Measurements from ENCODE around the gene COA8.
"Not testable (repeated sequence)": the region's sequence is repeated elsewhere in the genome, so short reads cannot be mapped to it uniquely, and the experiment has no call there.

Gene COA8, protein sequence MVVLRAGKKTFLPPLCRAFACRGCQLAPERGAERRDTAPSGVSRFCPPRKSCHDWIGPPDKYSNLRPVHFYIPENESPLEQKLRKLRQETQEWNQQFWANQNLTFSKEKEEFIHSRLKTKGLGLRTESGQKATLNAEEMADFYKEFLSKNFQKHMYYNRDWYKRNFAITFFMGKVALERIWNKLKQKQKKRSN

DNA sequence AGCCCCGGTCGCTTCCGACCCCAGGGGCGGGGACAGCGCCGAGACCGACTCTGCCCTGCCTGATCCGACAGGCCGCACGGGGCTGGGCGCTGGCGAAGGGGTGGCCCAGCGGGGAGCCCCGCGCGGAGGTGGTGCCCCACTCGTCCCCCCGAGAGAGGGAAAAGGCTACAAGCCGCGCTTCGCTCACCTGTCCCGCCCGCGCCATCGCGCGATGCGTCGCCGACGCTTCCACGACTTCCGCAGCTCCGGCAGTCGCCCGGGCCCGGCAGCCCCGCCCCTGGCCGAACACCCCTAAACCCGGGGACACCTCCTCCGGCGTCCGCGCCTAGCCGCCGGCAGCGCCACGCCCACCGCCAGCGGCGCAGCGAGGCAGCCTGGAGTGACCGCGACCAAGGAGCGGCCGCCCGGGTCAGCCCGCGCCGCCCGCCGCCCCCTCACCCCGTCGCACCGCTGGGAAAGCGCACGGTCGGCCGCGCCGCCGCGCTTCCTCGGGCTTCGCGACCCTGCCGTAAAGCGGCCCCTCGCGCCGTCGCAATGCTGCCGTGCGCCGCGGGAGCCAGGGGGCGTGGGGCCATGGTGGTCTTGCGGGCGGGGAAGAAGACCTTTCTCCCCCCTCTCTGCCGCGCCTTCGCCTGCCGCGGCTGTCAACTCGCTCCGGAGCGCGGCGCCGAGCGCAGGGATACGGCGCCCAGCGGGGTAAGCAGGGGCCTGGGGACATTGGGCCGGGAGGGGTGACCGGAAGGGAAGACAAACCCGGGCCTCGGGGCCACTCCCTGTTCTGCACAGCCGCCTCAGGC lies at the start of gene COA8, which contains the start of gene BAG5:
COA8 (plus strand) TSS at position 532 of the 797 bp plus-strand sequence; CDS start at position 574, 42 bp downstream.
BAG5 (minus strand) TSS at position 229 of the 797 bp plus-strand sequence. CDS start 1,493 bp downstream, outside the sequence.
- peak; percentile 82 for DNase-seq

DNA sequence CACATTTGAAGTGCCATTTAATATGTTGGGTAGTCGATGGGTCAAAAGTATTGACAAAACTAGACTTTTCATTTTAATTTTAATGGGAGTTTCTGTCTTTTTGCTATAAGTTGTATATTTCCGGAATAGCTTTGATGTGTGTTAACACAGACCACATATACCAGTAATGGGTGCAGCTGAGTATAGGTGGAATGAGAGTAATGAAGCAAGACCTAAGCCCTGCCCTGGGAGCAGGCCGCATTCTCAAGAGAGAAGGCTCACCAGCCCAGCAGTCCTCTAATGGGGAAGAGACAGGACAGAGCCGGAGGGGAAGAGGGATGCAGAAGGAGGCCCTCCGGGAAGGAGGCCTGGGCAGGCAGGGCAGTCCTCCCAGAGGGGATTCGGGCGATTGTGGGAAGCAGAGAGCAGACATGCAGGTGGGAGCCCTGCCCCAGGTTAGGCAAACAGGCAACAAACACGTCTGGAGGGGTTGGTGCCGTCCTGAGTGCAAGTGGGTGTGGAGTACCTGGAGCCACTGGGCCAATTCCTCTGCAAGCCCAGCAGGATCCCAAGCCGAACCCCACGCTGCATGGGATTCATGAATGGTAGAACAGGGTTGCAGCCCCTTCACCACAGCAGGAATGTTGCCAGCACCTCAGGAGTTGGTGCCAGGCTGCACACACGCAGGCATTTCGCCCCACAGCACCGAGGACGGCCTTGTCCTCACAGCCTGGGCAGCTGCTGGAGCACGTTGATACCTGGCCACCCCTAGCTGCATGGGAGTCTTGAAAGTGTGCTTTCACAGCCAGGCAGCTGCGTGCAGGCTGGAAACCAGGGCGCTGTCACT lies 48.0 kb upstream of the COA8 start:
- DNase-seq = no peak

DNA sequence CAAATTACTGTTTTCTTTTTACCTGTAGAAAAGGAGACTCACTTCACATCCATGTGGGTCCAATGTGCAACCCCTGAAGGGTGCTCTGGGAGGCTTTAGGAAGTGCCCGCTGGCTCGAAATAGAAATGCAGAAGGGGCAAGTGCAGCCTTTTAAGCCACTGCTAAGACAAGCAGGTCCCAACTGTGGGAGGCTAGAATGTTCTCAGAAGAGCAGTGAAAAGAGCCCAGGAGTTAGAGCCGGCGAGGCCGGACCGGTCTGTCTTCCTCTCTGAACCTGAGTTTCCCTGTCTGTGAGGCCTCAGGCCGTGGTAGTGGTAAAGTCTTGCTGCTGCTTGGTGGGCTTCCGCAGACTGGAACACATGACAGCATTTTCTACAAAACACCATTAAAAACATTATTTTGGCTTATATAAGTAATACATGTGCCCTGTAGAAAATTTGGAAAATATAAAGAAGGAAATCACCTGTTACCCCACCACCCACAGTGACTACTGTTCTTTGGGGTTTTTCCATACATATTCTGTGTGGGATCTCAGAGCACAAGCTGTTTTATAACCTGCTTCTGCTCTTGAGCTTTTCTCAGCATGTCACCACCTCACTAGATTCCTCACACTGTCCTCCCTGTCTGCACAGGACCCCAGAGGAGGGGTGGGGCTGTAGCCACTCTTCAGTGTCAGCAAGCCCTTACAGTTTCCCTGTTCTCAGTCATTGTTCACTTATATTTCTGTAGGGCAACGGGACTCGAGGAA lies 46.2 kb upstream of the COA8 start:
- no peak for DNase-seq

DNA sequence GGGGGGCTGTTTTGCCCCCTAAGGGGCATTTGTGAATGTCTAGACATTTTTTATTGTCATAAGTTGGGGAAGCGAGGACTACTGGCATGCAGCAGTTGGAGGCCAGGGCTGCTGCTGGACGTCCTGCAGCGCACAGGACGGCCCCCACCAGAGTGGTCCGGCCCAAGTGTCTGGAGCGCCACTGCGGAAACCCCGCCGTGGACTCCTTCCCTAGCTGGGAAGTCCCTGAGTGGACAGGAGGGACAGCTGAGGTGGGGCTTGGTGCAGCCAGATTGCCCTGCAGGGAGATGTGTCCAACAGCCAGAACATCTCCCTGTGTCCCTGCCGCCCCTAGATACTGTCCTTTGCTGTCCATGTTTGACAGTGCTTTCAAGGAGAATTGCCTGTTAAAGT lies 45.6 kb upstream of the COA8 start:
- DNase-seq = no peak

DNA sequence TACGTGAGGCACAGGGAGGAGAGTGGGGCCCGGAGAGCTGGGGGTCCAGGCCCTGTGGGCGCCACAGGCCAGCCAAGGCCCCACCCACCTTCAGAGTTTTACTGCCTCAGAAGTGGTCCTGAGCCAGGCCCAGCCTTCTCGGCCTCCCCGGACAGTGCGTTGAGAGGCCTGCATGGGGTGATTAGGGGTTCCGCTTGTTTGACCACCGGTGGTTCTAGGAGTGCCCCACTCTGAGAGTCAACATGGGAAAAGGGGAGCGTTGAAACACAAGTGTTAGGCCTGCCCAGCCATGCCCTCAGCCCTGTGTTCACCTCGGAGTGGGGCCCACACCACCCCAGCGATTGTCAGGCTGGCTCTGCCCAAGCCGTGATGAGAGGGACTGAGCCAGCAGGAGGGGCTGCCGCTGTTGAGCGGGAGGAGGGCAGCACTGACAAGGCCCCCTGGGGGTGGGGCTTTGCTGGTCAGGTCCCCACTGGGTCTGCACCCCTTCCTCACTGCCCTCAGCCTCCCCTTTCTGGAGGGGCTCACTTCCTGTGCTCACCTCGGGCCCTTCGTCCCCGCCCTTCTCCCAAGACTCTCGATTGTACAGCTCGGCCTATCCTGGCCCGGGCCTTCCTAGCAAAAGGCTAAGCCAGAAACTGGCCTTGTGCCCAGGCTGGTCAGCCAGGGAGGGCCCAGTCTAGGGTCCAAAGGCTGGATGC lies 44.9 kb upstream of the COA8 start:
- DNase-seq = no peak

DNA sequence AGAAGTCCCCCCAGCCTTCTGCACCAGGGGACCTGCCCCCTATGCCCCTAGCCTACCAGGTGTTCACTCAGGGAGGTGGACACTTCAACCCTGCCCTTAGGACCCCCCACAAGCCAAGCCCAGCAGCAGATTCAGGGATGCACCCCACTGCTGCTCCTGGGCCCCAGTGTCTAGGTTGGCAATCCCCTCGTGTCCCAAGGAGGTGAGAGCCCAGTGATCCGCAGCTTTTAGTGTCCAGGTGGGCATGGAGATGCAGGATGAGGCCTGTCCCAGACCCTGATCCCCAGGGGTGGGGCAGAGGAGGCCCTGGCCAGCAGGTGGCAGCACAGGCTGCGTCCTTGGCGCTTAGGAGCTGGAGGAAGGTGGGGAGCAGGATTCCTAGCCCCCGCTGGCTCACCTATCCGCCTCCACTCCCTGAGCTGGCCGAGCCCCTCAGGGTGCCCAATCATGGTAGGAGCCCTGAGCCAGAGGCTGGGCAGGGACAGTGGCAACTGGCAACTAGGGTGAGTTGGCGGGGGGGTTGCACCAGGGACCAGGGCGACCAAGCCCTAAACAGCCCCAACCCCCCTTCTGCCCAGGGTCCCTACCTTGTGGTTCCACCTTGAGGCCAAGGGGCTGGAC lies 44.2 kb upstream of the COA8 start:
- peak; percentile 46 for DNase-seq

DNA sequence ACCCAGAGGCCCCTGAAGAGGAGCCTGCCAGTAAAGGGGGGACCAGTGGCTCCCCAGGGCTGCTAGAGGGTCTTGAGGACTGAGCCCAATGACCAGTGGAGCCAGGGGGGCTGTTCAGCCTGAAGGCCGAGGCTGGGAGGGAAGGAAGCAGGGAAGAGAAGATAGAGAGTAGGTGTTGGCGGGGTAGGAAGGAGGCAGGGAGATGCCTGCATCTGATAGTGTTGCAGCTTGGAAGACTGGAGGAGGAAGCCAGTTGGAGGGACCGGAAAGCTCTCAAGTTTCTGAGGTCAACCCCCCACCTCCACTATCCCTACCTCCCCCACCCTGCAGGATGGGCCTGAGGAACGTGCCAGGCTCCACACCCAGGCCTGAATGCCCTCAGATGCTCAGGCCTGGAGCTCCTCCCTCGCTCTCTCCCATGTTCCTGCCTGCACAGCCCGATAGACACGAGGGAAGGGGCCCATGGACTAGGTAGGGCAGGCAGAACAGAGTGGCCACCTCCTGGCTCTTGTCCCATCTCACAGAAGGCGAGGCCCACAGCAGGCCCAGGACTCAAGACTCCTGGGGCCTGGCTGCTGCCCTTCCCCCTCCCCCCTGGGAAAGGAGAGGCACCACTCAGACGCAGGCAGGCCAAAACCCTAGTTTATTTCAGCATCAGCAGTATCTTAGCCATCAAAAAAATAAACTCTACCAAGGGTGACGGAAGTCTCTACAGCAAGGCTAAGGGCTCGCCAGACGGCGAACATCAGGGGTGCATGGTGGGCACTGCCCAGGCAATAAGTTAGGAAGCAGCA lies 43.5 kb upstream of the COA8 start:
- DNase-seq = no peak

DNA sequence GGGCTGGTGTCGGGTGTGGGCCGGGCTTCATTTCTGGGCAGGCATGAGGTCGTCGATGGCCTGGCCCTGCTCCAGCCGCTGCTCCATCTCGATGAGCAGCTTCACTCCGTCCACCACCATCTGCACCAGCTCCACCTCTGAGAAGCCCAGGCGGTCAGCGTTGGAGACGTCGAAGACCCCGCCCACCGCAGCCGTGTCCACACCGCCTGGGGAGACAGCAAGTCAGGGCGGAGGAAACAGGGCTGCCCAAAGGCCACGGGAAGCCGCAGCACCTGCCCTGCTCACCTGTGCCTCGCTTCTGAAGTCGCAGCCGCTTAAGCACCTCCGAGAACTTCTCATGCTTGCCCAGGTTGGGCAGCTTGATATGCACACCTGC lies 42.9 kb upstream of the COA8 start:
- DNase-seq = no peak

DNA sequence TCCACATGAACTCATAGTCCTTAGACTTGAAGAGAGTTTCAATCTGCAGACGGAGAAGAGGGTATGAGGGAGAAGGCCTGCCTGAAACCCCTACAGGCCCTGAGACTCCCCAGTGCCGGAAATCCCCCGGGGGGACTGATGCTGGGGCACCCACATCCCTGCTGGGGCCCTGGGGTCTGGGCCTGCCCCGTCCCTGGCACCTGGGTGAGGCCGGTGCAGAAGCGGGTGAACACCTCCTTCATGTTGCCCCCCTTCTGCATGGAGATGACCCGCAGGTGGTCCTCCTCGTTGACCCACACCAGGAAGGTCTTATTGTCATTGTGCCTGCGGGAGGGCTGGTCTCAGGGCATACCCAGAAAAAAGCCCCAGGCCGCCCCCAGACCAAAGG lies 42.5 kb upstream of the COA8 start:
- DNase-seq = no peak

DNA sequence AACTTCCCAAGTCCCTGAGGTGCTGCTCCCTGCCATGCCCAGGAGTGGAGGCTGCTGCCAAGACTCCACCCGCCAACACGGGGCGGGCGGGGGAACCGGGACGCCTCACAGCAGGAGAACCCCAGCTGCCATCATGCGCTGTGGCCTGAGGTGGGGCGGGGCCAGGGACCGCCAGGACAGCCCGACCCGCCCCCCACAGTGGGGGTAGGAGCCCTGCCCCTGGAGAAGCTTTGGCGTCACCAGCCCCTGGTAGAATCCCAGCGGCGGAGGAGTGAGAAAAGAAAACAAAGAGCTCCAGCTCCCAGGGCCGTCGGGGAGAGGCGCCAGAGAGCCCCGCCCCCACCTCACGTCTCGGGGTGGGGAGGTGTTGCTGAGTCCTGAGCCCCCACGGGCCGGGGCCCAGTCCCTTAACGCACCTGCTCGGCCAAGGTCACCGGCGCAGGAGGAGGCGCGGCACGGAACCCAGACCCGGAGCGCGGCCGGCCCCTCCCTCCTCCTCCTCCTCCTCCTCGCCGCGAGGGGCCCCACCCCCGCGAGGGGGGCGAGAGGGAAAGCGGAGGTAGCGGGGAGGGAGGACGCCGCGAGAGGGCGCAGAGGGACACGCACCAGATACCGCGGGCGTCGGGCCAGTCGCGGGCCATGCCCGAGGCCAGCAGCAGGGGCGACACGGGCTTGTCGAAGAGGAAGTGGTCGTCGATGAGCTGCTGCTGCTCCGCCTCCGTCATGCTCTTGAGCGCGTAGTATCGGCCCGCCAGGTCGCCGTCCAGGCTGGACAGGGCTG lies 41.9 kb upstream of the COA8 start:
- peak; percentile 78 for DNase-seq

DNA sequence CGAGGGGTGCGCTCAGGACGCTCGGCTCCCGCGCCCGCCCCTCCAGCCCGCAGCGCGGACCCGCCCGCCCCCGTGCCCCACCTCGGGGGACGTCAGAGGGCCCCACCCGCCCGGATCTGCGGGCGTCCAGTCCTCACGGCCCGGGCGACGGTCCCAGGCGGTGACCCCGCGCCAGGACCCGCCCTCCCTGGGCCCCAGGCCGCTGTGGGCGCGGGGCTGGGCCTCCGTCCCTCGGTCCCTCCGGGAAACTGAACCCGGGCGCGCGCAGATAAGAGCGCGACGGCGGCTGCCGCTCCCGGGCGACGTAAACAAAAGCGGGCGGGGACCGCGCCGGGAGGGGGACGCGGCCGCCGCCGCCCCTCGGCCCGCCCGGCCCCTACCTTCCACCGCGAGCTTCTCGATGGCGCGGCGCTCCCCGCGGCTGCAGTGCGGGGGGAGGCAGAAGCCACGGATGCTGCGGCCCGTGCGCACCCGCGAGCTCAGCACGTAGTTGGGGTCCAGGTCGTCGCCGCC lies 41.3 kb upstream of the COA8 start:
- no peak for DNase-seq

DNA sequence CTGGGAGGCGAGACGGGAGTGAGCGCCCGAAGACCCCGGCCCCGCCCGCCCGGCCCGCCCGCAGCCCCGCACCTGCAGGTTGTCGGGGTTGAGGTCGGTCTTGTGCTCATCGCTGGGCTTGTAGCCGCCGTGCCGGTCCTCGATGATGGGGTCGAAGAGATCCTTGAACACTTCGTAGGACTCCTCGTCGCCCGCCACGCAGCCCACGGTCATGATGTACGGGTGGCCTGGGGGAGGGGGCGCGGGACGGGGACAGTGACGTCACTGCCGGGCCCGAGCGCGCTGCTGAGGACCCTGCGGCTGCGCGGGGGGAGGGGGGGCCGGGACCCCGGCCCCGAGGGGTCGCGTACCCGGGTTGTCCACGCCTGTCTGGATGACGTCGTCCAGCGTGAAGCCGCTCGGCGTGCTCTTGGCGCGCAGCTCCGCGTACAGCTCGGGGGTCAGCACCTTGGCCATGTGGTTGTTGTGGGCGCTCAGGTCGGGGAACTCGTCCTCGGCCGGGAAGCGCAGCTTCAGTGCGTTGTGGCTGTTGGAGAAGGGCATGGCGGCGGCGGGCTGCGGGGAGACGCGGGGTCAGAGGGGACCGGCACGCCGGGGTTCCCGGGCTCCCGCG lies 40.7 kb upstream of the COA8 start:
- DNase-seq = no peak

DNA sequence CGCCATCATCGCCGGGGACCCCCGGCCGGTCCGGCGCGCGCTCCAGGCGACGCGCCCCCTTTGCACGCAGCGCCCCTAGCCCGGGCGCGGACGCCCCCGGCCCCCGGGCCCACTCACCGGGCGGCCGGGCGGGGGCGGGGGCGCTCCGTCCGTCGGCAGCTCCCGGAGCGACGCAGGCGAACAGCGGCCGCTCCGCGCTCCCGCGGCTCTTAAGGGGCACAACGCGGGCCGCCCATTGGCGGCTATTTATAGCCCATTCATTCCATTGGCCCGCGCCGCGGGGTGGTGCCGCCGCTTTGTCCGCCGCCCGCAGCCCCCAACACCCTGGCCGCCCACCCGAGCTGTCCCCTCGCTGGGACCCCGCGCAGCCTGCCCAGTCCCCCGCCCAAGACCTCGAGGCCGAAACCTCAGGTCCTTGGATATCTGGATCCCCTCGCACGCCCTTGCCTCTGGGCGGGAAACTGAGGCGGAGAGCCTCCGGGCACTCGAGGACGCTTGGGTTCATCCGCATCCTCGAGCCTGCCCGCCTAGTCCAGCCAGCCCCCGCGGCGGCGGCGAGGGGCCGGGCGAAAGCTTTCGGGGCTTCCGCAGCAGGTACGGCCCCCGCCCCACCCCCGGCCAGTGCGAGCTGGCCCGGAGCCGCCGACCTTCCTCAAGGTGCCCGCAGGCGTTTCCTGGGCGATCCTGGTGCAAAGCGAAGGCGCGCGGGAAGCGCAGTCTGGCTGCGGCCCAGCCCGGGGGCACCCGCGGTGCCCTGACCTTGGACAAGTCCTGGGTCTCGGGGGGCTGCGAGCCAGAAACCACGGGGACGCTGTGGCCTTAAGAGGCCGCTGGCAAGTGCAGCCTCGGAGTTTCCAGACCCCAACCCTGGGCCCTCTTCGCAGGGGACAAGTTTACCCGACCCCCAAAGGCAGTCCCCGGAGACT lies 39.8 kb upstream of the COA8 start, which contains the start of gene CKB:
CKB (minus strand) TSS at position 182 of the 926 bp plus-strand sequence. CDS start 337 bp downstream, outside the sequence.
- peak; percentile 20 for DNase-seq

DNA sequence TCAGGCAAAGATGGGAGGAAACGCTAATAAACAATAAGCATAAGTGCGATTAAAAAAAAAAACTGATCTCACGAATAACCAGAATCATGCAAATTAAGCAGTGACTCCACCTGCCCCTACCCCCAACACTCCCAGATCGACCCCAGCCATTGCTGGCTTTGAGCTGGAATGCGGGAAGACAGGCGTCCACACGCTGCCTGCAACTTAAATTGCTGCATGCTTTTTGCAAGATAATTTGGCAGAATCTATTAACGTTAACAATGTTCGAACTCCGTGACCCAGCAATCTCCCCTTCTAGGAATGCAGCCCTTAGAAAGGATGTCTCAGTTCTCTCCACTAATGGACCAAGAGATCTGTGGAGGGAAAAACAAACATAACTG lies 39.2 kb upstream of the COA8 start:
- DNase-seq = no peak

DNA sequence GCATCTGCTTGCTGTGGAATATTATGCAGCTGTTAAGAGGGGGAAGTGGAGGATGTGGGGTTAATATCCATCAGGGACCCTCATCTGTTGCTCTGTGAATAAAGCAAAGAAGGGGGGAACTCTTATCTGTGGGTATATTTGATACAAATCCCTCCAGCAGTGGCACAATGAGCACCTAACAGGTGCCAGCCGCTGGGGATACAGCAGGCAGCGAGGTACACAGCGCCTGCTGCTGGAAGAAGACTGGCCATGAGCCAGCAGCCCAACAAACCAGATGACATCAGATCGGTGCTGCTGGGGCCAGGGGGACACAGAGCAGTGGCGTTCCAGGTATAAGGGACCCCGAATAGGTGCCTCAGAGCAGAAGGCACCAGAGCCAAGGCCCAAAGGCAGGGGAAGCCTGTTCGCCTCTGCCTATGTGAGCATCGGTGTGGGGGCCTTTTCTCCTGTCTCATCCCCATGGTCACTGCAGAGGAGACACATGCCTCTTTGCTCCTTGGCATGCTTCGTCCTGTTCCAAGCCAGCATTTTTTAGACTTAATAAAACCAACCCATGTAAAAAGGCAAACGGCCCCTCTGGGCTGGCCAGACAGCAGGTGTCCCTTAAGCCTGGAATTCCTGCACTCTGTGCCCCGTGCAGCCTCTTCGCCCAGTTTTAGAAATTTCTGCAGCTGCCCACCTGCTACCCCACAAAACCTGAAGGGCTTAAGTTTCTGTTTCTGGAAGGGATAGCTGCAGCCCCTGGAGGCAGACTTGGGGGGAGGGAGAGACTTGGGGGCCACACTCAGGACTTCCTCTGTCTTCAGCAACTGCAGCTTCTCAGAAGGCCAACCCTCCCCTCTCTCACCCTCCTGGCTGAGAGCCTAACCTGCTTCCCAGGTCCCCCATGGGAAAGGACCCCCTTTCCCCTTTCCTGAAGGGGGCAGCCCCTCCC lies 38.5 kb upstream of the COA8 start:
- DNase-seq = no peak

DNA sequence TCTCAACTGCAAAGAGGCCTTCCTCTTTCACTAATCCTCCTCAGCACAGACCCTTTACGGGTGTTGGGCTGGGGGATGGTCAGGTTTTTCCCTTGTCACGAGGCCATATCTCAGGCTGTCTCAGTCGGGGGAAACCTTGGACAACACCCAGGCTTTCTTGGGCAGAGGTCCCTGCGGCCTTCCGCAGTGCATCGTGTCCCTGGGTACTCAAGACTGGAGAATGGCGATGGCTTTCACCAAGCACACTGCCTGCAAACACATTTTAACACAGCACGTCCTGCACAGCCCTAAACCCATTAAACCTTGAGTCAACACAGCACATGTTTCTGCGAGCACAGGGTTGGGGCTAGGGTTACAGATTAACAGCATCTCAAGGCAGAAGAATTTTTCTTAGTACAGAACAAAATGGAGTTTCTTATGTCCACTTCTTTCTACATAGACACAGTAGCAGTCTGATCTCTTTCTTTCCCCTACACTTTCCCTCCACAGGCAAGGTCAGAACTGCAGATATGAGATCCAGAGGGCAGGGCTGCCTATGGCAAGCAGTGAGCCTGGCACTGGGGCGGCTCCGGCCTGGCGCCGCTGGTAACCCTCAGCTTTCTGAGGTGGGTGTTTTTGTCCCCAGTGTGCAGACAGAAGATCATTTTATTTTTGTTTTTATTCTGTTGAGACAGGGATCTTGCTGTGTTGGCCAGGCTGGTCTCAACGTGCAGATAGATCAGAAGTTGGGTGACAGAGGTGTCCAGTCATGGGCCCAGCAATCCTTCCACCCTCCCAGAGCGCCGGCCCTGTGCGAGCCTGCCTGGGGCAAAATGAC lies 37.1 kb upstream of the COA8 start:
- not testable (repeated sequence) for DNase-seq

Measured in CD4-positive, alpha-beta T cell treated with Interferon gamma for 1 hour (primary cell).